HepG2 (cell line): ENCODE measurements around the gene ABHD10.

Source experiments
- ADNP ChIP-seq: sonication (generic); formaldehyde crosslinking; IDR thresholded peaks from 2 replicates; pipeline ENCODE4 v1.4.0; 2020; ENCODE audit warnings: missing genetic modification reagents
- JUND ChIP-seq: sonication (generic); formaldehyde crosslinking; IDR thresholded peaks from 2 replicates; pipeline ENCODE4 v1.8.0; 2022; ENCODE audit warnings: mild to moderate bottlenecking, missing genetic modification reagents
- NFE2L1 ChIP-seq: sonication (generic); formaldehyde crosslinking; IDR thresholded peaks from 2 replicates; pipeline ENCODE4 v1.4.0; 2020; ENCODE audit warnings: missing genetic modification reagents, mild to moderate bottlenecking, borderline replicate concordance
- POLR2AphosphoS2 ChIP-seq: IDR thresholded peaks from 2 replicates; pipeline ENCODE4 v1.6.1; 2011; ENCODE audit warnings: low read depth, low read length, improper control_type of control experiment
- ZNF253 ChIP-seq: sonication (generic); formaldehyde crosslinking; IDR thresholded peaks from 2 replicates; pipeline ENCODE4 v1.8.0; 2022; ENCODE audit warnings: mild to moderate bottlenecking, missing genetic modification reagents, borderline replicate concordance
- ZNF317 ChIP-seq: sonication (generic); formaldehyde crosslinking; IDR thresholded peaks from 2 replicates; pipeline ENCODE4 v1.5.0; 2020; ENCODE audit warnings: mild to moderate bottlenecking, missing genetic modification reagents
- ZNF644 ChIP-seq: IDR thresholded peaks from 2 replicates; pipeline ENCODE4 v1.6.1; 2016; ENCODE audit warnings: low read depth
- TF ChIP-seq, protein P1 (sequence below): IDR thresholded peaks from 2 replicates; pipeline ENCODE4 v1.6.1; 2016; ENCODE audit warnings: low read depth
- TF ChIP-seq, protein P2 (sequence below): sonication (generic); formaldehyde crosslinking; IDR thresholded peaks from 2 replicates; pipeline ENCODE4 v1.5.0; 2020; ENCODE audit warnings: mild to moderate bottlenecking, missing genetic modification reagents, moderate library complexity

DNA sequence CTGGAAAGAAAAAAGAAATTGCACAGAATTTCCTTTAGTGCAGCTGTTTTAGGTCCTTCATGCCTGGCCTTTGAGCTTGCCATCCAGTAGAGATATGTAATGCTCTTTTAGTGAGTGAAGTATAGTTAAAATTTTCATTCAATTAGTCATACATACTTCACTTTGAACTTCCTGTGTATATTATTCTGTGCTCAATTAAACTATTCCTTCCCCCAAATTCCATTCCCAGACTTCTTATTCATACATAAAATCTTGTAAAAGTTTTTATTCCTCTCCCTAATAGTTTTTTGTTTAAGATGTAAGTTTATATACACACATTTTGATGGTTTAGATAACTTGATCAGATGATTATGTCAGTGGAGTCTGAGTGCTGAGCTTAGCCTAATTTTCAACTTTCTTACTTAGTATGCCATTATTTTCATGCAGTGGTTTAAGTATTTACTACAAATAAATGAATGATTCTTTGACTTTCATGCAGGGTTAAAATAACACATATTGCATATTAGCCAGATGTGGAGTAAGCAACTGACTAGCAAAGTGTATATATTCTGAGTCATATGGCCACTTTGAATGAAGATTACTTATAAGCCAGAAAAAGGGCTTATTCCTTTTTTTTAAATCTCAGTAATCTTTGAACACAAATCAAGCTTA, 42.5 kb upstream of the ABHD10 start:
- TF ChIP-seq, protein P1, sequence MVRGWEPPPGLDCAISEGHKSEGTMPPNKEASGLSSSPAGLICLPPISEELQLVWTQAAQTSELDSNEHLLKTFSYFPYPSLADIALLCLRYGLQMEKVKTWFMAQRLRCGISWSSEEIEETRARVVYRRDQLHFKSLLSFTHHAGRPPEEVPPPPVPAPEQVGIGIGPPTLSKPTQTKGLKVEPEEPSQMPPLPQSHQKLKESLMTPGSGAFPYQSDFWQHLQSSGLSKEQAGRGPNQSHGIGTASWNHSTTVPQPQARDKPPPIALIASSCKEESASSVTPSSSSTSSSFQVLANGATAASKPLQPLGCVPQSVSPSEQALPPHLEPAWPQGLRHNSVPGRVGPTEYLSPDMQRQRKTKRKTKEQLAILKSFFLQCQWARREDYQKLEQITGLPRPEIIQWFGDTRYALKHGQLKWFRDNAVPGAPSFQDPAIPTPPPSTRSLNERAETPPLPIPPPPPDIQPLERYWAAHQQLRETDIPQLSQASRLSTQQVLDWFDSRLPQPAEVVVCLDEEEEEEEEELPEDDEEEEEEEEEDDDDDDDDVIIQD = no peak
- TF ChIP-seq JUND (CRISPR knock-in tag) = no peak
- no peak for TF ChIP-seq POLR2AphosphoS2
- TF ChIP-seq ZNF644 (CRISPR knock-in tag) = no peak
- TF ChIP-seq, protein P2, sequence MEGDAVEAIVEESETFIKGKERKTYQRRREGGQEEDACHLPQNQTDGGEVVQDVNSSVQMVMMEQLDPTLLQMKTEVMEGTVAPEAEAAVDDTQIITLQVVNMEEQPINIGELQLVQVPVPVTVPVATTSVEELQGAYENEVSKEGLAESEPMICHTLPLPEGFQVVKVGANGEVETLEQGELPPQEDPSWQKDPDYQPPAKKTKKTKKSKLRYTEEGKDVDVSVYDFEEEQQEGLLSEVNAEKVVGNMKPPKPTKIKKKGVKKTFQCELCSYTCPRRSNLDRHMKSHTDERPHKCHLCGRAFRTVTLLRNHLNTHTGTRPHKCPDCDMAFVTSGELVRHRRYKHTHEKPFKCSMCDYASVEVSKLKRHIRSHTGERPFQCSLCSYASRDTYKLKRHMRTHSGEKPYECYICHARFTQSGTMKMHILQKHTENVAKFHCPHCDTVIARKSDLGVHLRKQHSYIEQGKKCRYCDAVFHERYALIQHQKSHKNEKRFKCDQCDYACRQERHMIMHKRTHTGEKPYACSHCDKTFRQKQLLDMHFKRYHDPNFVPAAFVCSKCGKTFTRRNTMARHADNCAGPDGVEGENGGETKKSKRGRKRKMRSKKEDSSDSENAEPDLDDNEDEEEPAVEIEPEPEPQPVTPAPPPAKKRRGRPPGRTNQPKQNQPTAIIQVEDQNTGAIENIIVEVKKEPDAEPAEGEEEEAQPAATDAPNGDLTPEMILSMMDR (CRISPR knock-in tag) = no peak
- TF ChIP-seq ZNF317 (CRISPR knock-in tag) = no peak
- TF ChIP-seq ZNF253 (CRISPR knock-in tag) = no peak
- TF ChIP-seq ADNP = no peak
- no peak for TF ChIP-seq NFE2L1 (CRISPR knock-in tag)
